GM23248 (cell line): ENCODE measurements around the gene TUBB3.

Source experiments
- EZH2 ChIP-seq: fragments of 200-600 bp; sonication (generic); IDR thresholded peaks from 2 replicates; pipeline ENCODE4 v1.6.1; 2018; ENCODE audit warnings: antibody characterized with exemption, mild to moderate bottlenecking; ENCODE audit not compliant: insufficient read depth, poor library complexity, severe bottlenecking
- EZH2phosphoT487 ChIP-seq: fragments of 200-600 bp; sonication (generic); IDR thresholded peaks from 2 replicates; pipeline ENCODE4 v1.6.1; 2018; ENCODE audit warnings: antibody characterized with exemption, moderate library complexity, mild to moderate bottlenecking, low read depth; ENCODE audit not compliant: insufficient read depth

- TF ChIP-seq EZH2 (no peak), EZH2phosphoT487 (no peak)
These were observed 32.1 kb upstream of the TUBB3 start for GRCh38 chr16:89890886-89891657.
